Left lung (tissue), 10 donors: ENCODE results near the gene RFC5. TPM values are rescaled to one million over a fixed set of nuclear protein-coding genes. Genes with fewer than 3 reads are reported as not detected.
A peak's percentile ranks its signal among the peaks of the same experiment; 100 is the strongest.

Experiments used
- ATAC-seq: fragments of 200-7000 bp; cut with Tn5 transposase; one replicate; pipeline ENCODE4 v1.9.1; 2020; ENCODE audit warnings: moderate library complexity
- DNase-seq, 4 donors: peaks; one replicate each; pipeline ENCODE4 v3.0.0-alpha.2; 2013 to 2020
- H3K27ac ChIP-seq, 2 donors: fragments of 200-600 bp; sonication (generic) in 1 of 2; one replicate each; pipeline versions ENCODE4 v1.5.0 to v1.8.0; 2020 to 2021
- H3K27me3 ChIP-seq, 2 donors: fragments of 200-600 bp; sonication (generic) in 1 of 2; one replicate each; pipeline versions ENCODE4 v1.5.0 to v1.8.0; 2020 to 2021
- H3K36me3 ChIP-seq, 2 donors: fragments of 200-600 bp; sonication (generic) in 1 of 2; one replicate each; pipeline versions ENCODE4 v1.5.0 to v1.8.0; 2020 to 2021
- H3K4me1 ChIP-seq, 2 donors: fragments of 200-600 bp; one replicate each; pipeline ENCODE4 v1.8.0; 2021
- H3K4me3 ChIP-seq, 2 donors: fragments of 200-600 bp; sonication (generic) in 1 of 2; one replicate each; pipeline versions ENCODE4 v1.5.0 to v1.8.0; 2020 to 2021; ENCODE audit warnings: mild to moderate bottlenecking in 1 of 2
- H3K9me3 ChIP-seq, 2 donors: fragments of 200-600 bp; sonication (generic) in 1 of 2; one replicate each; pipeline versions ENCODE4 v1.5.0 to v1.8.0; 2020 to 2021
- CTCF ChIP-seq, 2 donors: fragments of 200-600 bp; sonication (generic) in 1 of 2; IDR thresholded peaks; one replicate each; pipeline versions ENCODE4 v1.5.0 to v1.8.0; 2021; ENCODE audit warnings: antibody characterized with exemption in 2 of 2
- intact Hi-C, 2 donors: fragments of 100-400 bp; cut with DNase I; formaldehyde crosslinking; loops; one replicate each; pipeline versions ENCODE4 v1.11.2 to v1.14.2; 2022
- polyA plus RNA-seq, 6 donors: library from polyadenylated mRNA; unstranded; fragments of 120-200 nt; gene quantifications; one replicate each; pipeline ENCODE4 v1.2.1, GENCODE V29; 2013; ENCODE audit not compliant: insufficient read length in 6 of 6
- total RNA-seq, 2 donors: library from RNA; stranded (reverse); fragmentation: NEBNext Ultra II Directional; extraction: Animal tissue kit (Norgen Biotek cat#: 25700); gene quantifications; one replicate each; pipeline ENCODE4 v1.2.1, GENCODE V29; 2021
- donor health status: DM: no; HTN: yes; CAD: no.
- donor health status: DM: no; HTN: no; CAD: no.

RFC5 gene
- total and polyA plus RNA-seq, 8 donors: 12.1 to 35.8 (median 32.6) TPM

- Histone ChIP-seq H3K27me3 (peaks cover 0 to 62% of the 10 kb centered on the region in 2 donors), H3K9me3 (peaks cover 0 to 12% of the 10 kb centered on the region in 2 donors), H3K4me1 (no peaks in the 10 kb centered on the region), H3K36me3 (no peaks in the 10 kb centered on the region), H3K27ac (peak overlapping the region; percentile 65 to 70), H3K4me3 (peak overlapping the region; percentile 22 to 39)
- ATAC-seq: peak; percentile 3
- intact Hi-C loops: no loop called here
- no peak for TF ChIP-seq CTCF (IDR thresholded peaks at IDR 0.05)
- no peak for DNase-seq
These were observed 48.2 kb upstream of the RFC5 start for GRCh38 chr12:117968151-117968789.

GRCh38 chr12:117968826-117969659 lies 47.5 kb upstream of the RFC5 start, which contains the start of gene KSR2:
Gene KSR2, minus strand, starts transcription at chr12:117968990. Its CDS starts 735 bp downstream, at chr12:117968255.
- TF ChIP-seq CTCF (IDR thresholded peaks at IDR 0.05): no peak
- Histone ChIP-seq H3K9me3 (peaks cover 0 to 12% of the 10 kb centered on the region in 2 donors), H3K4me3 (peak within 1 kb of the TSS; percentile 22 to 39), H3K36me3 (no peaks in the 10 kb centered on the region), H3K27ac (peak within 1 kb of the TSS; percentile 65 to 70), H3K27me3 (peaks cover 0 to 68% of the 10 kb centered on the region in 2 donors), H3K4me1 (no peaks in the 10 kb centered on the region)
- intact Hi-C loops: no loop called here
- DNase-seq: peak; percentile 34 to 90 (median 78)
- ATAC-seq: peak; percentile 94

GRCh38 chr12:117970334-117970733 lies 46.2 kb upstream of the RFC5 start:
- no peak for DNase-seq
- ATAC-seq: no peak
- Histone ChIP-seq H3K9me3 (peaks cover 0 to 12% of the 10 kb centered on the region in 2 donors), H3K36me3 (no peaks in the 10 kb centered on the region), H3K27ac (no peak overlapping the region), H3K27me3 (peaks cover 0 to 66% of the 10 kb centered on the region in 2 donors), H3K4me1 (no peaks in the 10 kb centered on the region), H3K4me3 (no peak overlapping the region)
- intact Hi-C loops: no loop called here
- no peak for TF ChIP-seq CTCF (IDR thresholded peaks at IDR 0.05)

- no peak for ATAC-seq
These were observed 44.2 kb upstream of the RFC5 start for GRCh38 chr12:117972301-117972700.

More at GRCh38 chr12:117972301-117972700, 44.2 kb upstream of the RFC5 start:
- no peak for TF ChIP-seq CTCF (IDR thresholded peaks at IDR 0.05)
- Histone ChIP-seq H3K27me3 (peaks cover 0 to 47% of the 10 kb centered on the region in 2 donors), H3K36me3 (no peaks in the 10 kb centered on the region), H3K27ac (no peak overlapping the region), H3K9me3 (peaks cover 0 to 12% of the 10 kb centered on the region in 2 donors), H3K4me1 (no peaks in the 10 kb centered on the region), H3K4me3 (no peak overlapping the region)
- intact Hi-C loops: no loop called here
- no peak for DNase-seq
